HepG2 (cell line): Measurements from ENCODE around the gene ZNF558. TPM values are rescaled to one million over a fixed set of nuclear protein-coding genes. Genes with fewer than 3 reads are reported as not detected.
A peak's percentile ranks its signal among the peaks of the same experiment; 100 is the strongest.

ENCODE experiments used
- ARID5B ChIP-seq: IDR thresholded peaks from 2 replicates; pipeline ENCODE4 v1.4.0; 2020; ENCODE audit warnings: mild to moderate bottlenecking, missing genetic modification reagents
- ATF5 ChIP-seq: sonication (generic); formaldehyde crosslinking; IDR thresholded peaks from 2 replicates; pipeline ENCODE4 v1.4.0; 2020; ENCODE audit warnings: mild to moderate bottlenecking, low read depth, missing genetic modification reagents
- ELF1 ChIP-seq: sonication (generic); formaldehyde crosslinking; IDR thresholded peaks from 2 replicates; pipeline ENCODE4 v1.4.0; 2020; ENCODE audit warnings: missing genetic modification reagents
- GABPA ChIP-seq, 2 experiments: IDR thresholded peaks; 2 replicates each; pipeline ENCODE4 v1.6.1; 2011 to 2016; ENCODE audit warnings: low read depth in 2 of 2, low read length in 1 of 2, missing biosample characterization in 1 of 2, missing genetic modification characterization in 1 of 2
- GATAD1 ChIP-seq: IDR thresholded peaks from 2 replicates; pipeline ENCODE4 v1.6.1; 2016; ENCODE audit warnings: missing genetic modification reagents, missing compliant biosample characterization
- GZF1 ChIP-seq: sonication (generic); formaldehyde crosslinking; IDR thresholded peaks from 2 replicates; pipeline ENCODE4 v1.5.1; 2020; ENCODE audit warnings: mild to moderate bottlenecking, missing genetic modification reagents
- HOXA7 ChIP-seq: sonication (generic); formaldehyde crosslinking; IDR thresholded peaks from 2 replicates; pipeline ENCODE4 v1.8.1; 2022; ENCODE audit warnings: mild to moderate bottlenecking, missing genetic modification reagents, moderate library complexity
- MIER2 ChIP-seq: IDR thresholded peaks from 2 replicates; pipeline ENCODE4 v1.6.1; 2016; ENCODE audit warnings: missing biosample characterization, missing genetic modification reagents
- PREB ChIP-seq: sonication (generic); formaldehyde crosslinking; IDR thresholded peaks from 2 replicates; pipeline ENCODE4 v1.4.0; 2020; ENCODE audit warnings: missing genetic modification reagents
- SAFB2 ChIP-seq: sonication (generic); formaldehyde crosslinking; IDR thresholded peaks from 2 replicates; pipeline ENCODE4 v1.5.1; 2020; ENCODE audit warnings: missing genetic modification reagents, low read depth, mild to moderate bottlenecking, borderline replicate concordance
- TBP ChIP-seq: sonication (generic); formaldehyde crosslinking; IDR thresholded peaks from 2 replicates; pipeline ENCODE4 v1.5.0; 2020; ENCODE audit warnings: missing genetic modification reagents
- ZNF337 ChIP-seq: sonication (generic); formaldehyde crosslinking; IDR thresholded peaks from 2 replicates; pipeline ENCODE4 v1.5.1; 2020; ENCODE audit warnings: missing genetic modification reagents, low read depth, mild to moderate bottlenecking, borderline replicate concordance
- ZNF496 ChIP-seq: sonication (generic); formaldehyde crosslinking; IDR thresholded peaks from 2 replicates; pipeline ENCODE4 v1.8.1; 2023; ENCODE audit warnings: mild to moderate bottlenecking, moderate library complexity, missing genetic modification reagents; ENCODE audit not compliant: insufficient replicate concordance
- ZNF501 ChIP-seq: sonication (generic); formaldehyde crosslinking; IDR thresholded peaks from 2 replicates; pipeline ENCODE4 v1.5.1; 2020; ENCODE audit warnings: mild to moderate bottlenecking, moderate library complexity, missing genetic modification reagents
- ZNF577 ChIP-seq: sonication (generic); formaldehyde crosslinking; IDR thresholded peaks from 2 replicates; pipeline ENCODE4 v1.4.0; 2020; ENCODE audit warnings: mild to moderate bottlenecking, low read depth, missing genetic modification reagents, borderline replicate concordance
- ZNF816 ChIP-seq: sonication (generic); formaldehyde crosslinking; IDR thresholded peaks from 2 replicates; pipeline ENCODE4 v1.8.0; 2022; ENCODE audit warnings: missing genetic modification reagents, mild to moderate bottlenecking, borderline replicate concordance
- ZSCAN29 ChIP-seq: sonication (generic); formaldehyde crosslinking; conservative IDR thresholded peaks from 2 replicates; pipeline ENCODE4 v1.4.0; 2020; ENCODE audit warnings: mild to moderate bottlenecking, missing genetic modification reagents
- polyA plus RNA-seq, 8 experiments: library from polyadenylated mRNA; depleted of rRNA in 3 of 8; stranded (reverse) in 7 of 8; unstranded in 1 of 8; fragments of >200 nt; fragmentation: Illumina TruSeq in 4 of 8; extraction: Trizol in 4 of 8; gene quantifications; 2 replicates each; pipeline versions ENCODE4 v1.2.1 to v1.2.3, GENCODE V29; 2011 to 2016; ENCODE audit warnings: low read depth in 4 of 8, missing spikeins in 1 of 8, mixed read lengths in 1 of 8; ENCODE audit not compliant: insufficient read depth in 1 of 8
- total RNA-seq, 5 experiments: library from RNA; depleted of rRNA; stranded (reverse); fragments of >200 nt; fragmentation: Illumina TruSeq; extraction: Trizol; gene quantifications; 2 replicates each; pipeline ENCODE4 v1.2.3, GENCODE V29; 2016; ENCODE audit warnings: low read depth in 1 of 5
- TF ChIP-seq, protein P1 (sequence below): sonication (generic); formaldehyde crosslinking; IDR thresholded peaks from 2 replicates; pipeline ENCODE4 v1.4.0; 2020; ENCODE audit warnings: mild to moderate bottlenecking, missing genetic modification reagents

The ZNF558 gene
- total and polyA plus RNA-seq, 2 of the 13 experiments (the other 11 are each of a cell fraction or from before 2014, with no cell fraction given): 9.5 to 10.8 TPM

DNA sequence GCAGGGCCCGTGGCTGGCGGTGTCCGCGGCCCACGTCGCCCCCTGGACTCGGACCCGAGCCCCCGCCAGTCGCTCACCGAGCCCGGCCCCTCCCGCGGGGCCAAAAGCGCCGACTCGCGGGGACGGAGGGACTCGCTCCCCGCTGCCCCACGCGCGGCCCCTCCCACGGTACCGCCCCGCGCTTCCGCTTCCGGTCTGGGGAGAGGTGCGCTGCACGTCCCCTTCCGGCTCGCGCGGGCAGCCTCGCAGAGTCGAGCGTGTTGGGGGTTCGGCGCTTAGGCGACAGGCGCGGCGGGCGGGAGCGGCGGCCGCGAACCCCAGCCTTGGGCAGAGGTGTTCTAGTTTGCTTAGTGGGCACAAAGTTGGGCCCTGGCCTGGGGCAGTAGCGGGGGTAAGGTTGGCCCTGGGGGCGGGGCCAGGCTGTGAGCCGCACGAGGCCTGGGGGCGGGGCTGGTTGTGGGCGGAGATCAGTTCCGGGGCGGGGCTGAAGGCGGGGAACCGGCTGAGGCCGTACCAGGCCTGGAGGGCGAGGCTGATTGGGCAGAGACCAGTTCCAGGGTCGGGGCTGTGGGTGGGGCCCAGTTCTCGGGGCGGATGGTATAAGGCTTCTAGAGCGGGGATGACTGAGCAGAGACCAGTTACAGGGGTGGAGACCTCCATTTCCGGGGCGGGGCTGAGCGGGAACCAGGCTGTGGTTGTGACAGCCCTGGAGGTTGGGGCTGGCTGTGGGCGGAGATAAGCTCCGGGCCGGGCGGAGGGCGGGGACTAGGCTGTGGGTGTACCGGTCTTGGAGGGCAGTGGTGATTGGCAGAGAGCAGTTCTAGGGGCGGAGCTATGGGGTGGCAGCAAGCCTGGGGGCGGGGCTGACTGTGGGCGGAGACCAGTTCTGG, at the start of gene ZNF558, which contains the start of gene MBD3L1 (continued):
- TF ChIP-seq HOXA7: no peak
- TF ChIP-seq MIER2 (CRISPR knock-in tag): no peak
- TF ChIP-seq SAFB2: 0 out of 2 replicates have a peak, but pooled peaks have one; percentile 30
- no peak for TF ChIP-seq ZNF577 (CRISPR knock-in tag)
- no peak for TF ChIP-seq ATF5
- TF ChIP-seq PREB: no peak
- peak; percentile 80 for TF ChIP-seq ELF1 (CRISPR knock-in tag)
- no peak for TF ChIP-seq GZF1 (CRISPR knock-in tag)
- no peak for TF ChIP-seq ZNF501 (CRISPR knock-in tag)
- TF ChIP-seq ZNF496 (CRISPR knock-in tag): no peak
- no peak for TF ChIP-seq TBP
- TF ChIP-seq ZSCAN29 (CRISPR knock-in tag): no peak
- TF ChIP-seq, protein P1, sequence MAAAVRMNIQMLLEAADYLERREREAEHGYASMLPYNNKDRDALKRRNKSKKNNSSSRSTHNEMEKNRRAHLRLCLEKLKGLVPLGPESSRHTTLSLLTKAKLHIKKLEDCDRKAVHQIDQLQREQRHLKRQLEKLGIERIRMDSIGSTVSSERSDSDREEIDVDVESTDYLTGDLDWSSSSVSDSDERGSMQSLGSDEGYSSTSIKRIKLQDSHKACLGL (CRISPR knock-in tag): no peak
- peak; percentile 73 for TF ChIP-seq GATAD1 (CRISPR knock-in tag)
- no peak for TF ChIP-seq ZNF816 (CRISPR knock-in tag)
- TF ChIP-seq ARID5B (CRISPR knock-in tag): no peak
- no peak for TF ChIP-seq ZNF337 (CRISPR knock-in tag)
- TF ChIP-seq GABPA (IDR thresholded peaks at IDR 0.05; ENCODE audit: low read depth, low read length): peak; percentile 95
- peak; percentile 80 for TF ChIP-seq GABPA (CRISPR knock-in tag; IDR thresholded peaks at IDR 0.05; ENCODE audit: low read depth)
